Endometrial microvascular endothelial cells (primary cell): Measurements from ENCODE around the gene STX11. TPM values are rescaled to one million over a fixed set of nuclear protein-coding genes. Genes with fewer than 3 reads are reported as not detected.

Experiments used
- in situ Hi-C: cut with HindIII; loops from 2 replicates; pipeline ENCODE4 v1.10.0; 2017; ENCODE audit warnings: low sequenced_read_pairs, low pct_unique_long_range_greater_than_20kb; ENCODE audit errors: inconsistent ontology term
- total RNA-seq: library from RNA; depleted of rRNA; stranded (reverse); fragments of >200 nt; gene quantifications from one replicate; pipeline ENCODE4 v1.2.3, GENCODE V29; 2015; ENCODE audit errors: inconsistent ontology term

The STX11 gene
- total RNA-seq, 1 donor from 2014 or later = 14.0 TPM

DNA sequence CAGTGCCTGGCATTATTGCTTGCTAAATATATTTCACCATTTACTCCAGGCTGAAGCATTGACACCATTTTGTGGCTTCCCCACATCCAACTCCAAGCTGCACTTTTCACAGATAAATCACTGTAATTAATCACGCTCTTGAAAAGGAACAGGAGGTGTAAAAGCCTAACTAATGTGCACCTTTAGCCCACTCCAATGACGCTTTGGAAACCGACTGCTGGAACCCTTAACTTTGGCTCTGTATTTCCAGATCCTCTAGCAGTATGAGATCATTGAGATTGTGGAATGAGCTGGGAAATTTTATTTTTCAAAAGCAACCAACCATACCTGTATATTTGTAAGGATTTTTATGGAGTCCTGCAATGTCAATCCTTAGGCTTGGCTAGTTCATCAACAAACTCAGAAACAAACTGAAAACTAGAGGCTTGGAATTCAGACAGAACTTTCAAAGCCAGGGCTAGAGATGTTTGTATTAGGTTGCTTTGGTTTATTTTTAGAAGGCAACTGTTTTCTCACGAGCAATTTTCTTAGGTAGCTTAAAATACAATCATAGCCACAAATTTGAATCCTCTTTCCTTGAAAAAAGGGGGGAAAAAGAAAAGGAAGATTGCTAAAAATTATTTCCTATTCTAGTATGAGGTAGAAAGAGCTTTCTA is 82.0 kb downstream of the STX11 start:
- in situ Hi-C loops = no loop called here

GRCh38 chr6:144232832-144233230 is 82.5 kb downstream of the STX11 start:
- in situ Hi-C loops = no loop called here

DNA sequence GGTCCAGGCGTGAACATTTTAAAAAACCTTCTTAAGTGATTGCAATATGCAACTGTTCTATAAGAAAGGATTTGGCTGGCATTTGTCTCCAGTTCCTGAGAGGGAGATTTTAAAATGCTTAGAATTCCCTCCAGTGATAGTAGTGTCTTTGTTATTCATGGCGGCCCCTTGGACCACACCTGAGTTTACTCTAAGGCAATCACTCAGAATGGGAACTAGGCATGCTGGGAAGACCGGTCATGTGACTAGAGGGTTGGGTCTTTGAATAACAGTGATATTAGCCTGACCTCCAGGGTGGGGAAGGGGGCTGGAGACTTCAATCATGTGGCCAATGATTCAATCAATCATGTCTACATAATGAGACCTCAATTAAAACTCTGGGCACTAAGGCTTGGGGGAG is 84.1 kb downstream of the STX11 start:
- in situ Hi-C loops = no loop called here

DNA sequence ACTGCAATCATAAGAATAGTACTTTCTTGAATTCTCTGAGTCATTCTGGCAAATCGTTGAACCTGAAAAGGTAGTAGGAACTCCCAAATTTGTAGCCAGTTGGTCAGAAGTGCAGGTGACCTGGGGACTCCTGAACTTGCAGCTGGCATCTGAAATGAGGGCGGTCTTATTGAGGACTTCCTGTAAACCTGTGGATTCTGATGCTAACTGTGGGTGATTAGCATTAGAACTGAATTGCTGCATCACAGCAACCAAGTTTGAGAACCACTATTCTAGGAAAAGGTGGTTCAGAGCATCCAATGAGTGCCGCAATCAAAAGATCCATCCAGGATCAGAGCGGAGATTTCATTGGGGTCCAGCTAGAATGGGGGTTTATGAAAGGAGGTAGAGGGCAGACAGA is 84.6 kb downstream of the STX11 start:
- in situ Hi-C loops = no loop called here

Other genes starting within 250 kb of the STX11 start
- 23.8 TPM for gene PLAGL1, start 142.3 kb upstream of the STX11 start, total RNA-seq
- 313 TPM for gene SF3B5, start 54.9 kb upstream of the STX11 start, total RNA-seq
- 116 TPM for gene UTRN, start 134.8 kb downstream of the STX11 start, total RNA-seq